ENCODE data around the gene UCN3. TPM values are rescaled to one million over a fixed set of nuclear protein-coding genes. Genes with fewer than 3 reads are reported as not detected.

The UCN3 gene
- total and polyA plus RNA-seq, 2 of the 4 experiments (the other 2 are of a cell fraction) = not detected

GRCh38 chr10:5373307-5373706 lies 8.5 kb downstream of the UCN3 start:
- POLR2A ChIA-PET (ENCODE audit: unreplicated experiment) = no interaction called here

More at GRCh38 chr10:5373307-5373706, 8.5 kb downstream of the UCN3 start:
- in situ Hi-C loops (cut with MboI; ENCODE audit: low sequenced_read_pairs) = no loop called here
- H2AFZ ChIP-seq (replicated peaks; ENCODE audit: low read length, poor library complexity) = no peak overlapping the region
- no peaks in the 10 kb centered on the region for H4K20me1 ChIP-seq (ENCODE audit: insufficient read depth, low read length)
- H4K91ac ChIP-seq (ENCODE audit: insufficient read depth, low read depth, low read length) = no peak overlapping the region
- intact Hi-C loops (cut with micrococcal nuclease) = no loop called here
- no peak overlapping the region for H3K9ac ChIP-seq (ENCODE audit: low read depth, low read length)
- H3K9me3 ChIP-seq (ENCODE audit: control insufficient read depth, insufficient read depth, low read length) = peaks cover 2% of the 10 kb centered on the region; the same call in 1 of the 2 replicates
- no TSS peak for BruUV-seq (replicated peaks)
- TF ChIP-seq MAFK (IDR thresholded peaks at IDR 0.05; ENCODE audit: low read depth, low read length) (no peak), NFE2L2 (IDR thresholded peaks at IDR 0.05; ENCODE audit: low read depth, low read length) (no peak)
- H2BK20ac ChIP-seq (ENCODE audit: low read depth, low read length) = no peak overlapping the region
- no peak overlapping the region for H3K27ac ChIP-seq (ENCODE audit: insufficient read depth, low read length)
- no peak overlapping the region for H2BK5ac ChIP-seq (ENCODE audit: low read depth, low read length, poor library complexity, severe bottlenecking)
- H3K36me3 ChIP-seq (ENCODE audit: control insufficient read depth, insufficient read depth, low read length) = no peaks in the 10 kb centered on the region
- DNase-seq (no peak), ATAC-seq (ENCODE audit: low read depth) (no peak)
- H3K9me1 ChIP-seq (ENCODE audit: insufficient read depth, low read length) = no peaks in the 10 kb centered on the region
- H3K27me3 ChIP-seq (ENCODE audit: control insufficient read depth, insufficient read depth, low read length) = peaks cover 3% of the 10 kb centered on the region; the same call in 1 of the 2 replicates
- H2BK15ac ChIP-seq (ENCODE audit: low read depth, low read length) = no peak overlapping the region
- no peak overlapping the region for H3K14ac ChIP-seq (replicated peaks; ENCODE audit: low read depth, low read length)
- H2AK9ac ChIP-seq (replicated peaks; ENCODE audit: low read depth, low read length, poor library complexity) = no peak overlapping the region
- no peak overlapping the region for H3K18ac ChIP-seq (ENCODE audit: low read depth, low read length)
- dilution Hi-C loops (cut with HindIII; ENCODE audit: low sequenced_read_pairs, unreplicated experiment) = no loop called here
- H3K56ac ChIP-seq (ENCODE audit: extremely low read depth, insufficient read depth, low read length) = no peak overlapping the region
- WGBS, 2 experiments (ENCODE audit: extremely low coverage in 2 of 2, insufficient read length in 1 of 2) = no CpG with 5 or more reads among the region's 4 CpGs
- no peak overlapping the region for H3K23ac ChIP-seq (ENCODE audit: low read depth, low read length)
- H2BK120ac ChIP-seq (ENCODE audit: low read depth, low read length) = no peak overlapping the region
- H4K5ac ChIP-seq (ENCODE audit: low read depth, low read length) = no peak overlapping the region
- no peak overlapping the region for H4K8ac ChIP-seq (ENCODE audit: low read depth in 2 of 2, low read length in 2 of 2)
- H3K4me2 ChIP-seq (ENCODE audit: low read depth, low read length) = no peak overlapping the region
- H2AK5ac ChIP-seq (ENCODE audit: low read depth, low read length) = no peak overlapping the region
- no peaks in the 10 kb centered on the region for H3K79me1 ChIP-seq (ENCODE audit: low read depth in 1 of 2, low read length in 2 of 2)
- H3K4me3 ChIP-seq (ENCODE audit: insufficient read depth, low read depth, low read length) = no peak overlapping the region
- CTCF ChIA-PET = no interaction called here
- H3K4ac ChIP-seq (ENCODE audit: low read depth, low read length) = no peak overlapping the region
- H3K4me1 ChIP-seq (ENCODE audit: control insufficient read depth, insufficient read depth, low read length) = no peaks in the 10 kb centered on the region
